NCI-H460 (cell line): Measurements from ENCODE around the gene PDLIM3. TPM values are rescaled to one million over a fixed set of nuclear protein-coding genes. Genes with fewer than 3 reads are reported as not detected.
"Not testable (repeated sequence)": the region's sequence is repeated elsewhere in the genome, so short reads cannot be mapped to it uniquely, and the experiment has no call there.

Experiments
- DNase-seq: peaks from one replicate; pipeline ENCODE4 v3.0.0-alpha.2; 2016; ENCODE audit warnings: low read depth; ENCODE audit errors: extremely low read depth
- total RNA-seq: library from RNA; depleted of rRNA; stranded (reverse); fragments of >200 nt; shearing (Covaris generic); gene quantifications from 2 replicates; pipeline ENCODE4 v1.2.3, GENCODE V29; 2014

The PDLIM3 gene
- total RNA-seq, 1 experiment from 2014 or later, result 7.8 TPM

- no peak for DNase-seq
Observed at GRCh38 chr4:185523862-185524261, 11.4 kb downstream of the PDLIM3 start.

DNA sequence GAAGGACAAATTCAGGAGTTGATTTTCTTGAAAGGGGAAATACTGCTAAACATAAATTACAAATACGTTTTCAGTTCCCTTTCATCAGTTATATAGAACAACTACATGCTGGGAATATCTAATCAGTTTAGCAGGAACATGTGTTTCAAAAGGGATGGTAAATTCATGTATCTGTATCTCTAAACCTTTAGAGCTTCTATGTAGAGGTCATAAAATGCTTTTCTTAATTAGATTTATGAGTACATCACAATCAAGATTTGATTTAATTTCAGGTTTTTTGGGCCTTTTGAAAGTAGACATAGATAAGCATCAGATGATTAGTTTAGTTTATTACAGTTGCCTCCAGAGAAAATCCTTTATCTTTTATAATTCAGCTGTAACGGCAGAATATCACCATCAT, 12.9 kb downstream of the PDLIM3 start:
- DNase-seq, result no peak

GRCh38 chr4:185520119-185520518, 15.2 kb downstream of the PDLIM3 start:
- no peak for DNase-seq

GRCh38 chr4:185518494-185518893, 16.8 kb downstream of the PDLIM3 start:
- DNase-seq, result no peak

DNA sequence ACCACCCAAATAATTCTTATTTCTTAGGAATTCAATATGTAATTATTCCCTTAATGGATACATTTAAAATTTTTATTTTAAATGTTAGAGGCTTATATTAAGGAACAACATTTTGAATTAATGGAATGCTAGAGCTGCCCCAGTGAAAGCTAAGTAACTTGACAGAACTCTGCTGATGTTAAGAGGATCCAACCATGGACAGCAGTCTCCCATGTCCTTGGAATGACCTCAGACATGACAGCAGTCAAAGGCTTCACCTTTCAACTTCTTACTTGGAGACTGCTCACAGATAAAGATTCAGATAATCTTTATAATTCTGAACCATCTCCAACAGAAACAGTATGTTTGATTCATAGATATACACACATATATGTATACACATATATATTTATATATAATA, 17.2 kb downstream of the PDLIM3 start:
- DNase-seq, result no peak

DNA sequence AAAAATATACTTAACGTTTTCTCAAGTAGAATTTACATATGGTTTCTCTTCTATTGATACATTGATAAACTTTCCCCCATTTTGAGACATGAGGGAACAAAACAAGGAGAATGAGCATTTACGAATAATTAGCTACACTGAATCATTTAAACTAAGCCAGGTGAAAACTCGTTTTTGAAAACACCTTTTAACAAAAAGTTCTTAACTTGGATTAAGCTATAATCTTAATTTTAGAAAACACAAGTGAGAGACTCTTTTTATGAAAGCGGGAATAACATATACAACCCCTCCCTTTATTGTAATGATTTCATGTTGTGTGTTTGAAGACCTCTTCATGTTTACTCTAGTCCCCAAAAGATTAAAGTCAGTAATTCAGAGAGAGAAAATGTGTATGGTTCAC, 20.1 kb downstream of the PDLIM3 start:
- DNase-seq, result no peak

GRCh38 chr4:185514182-185514697, 21.1 kb downstream of the PDLIM3 start:
- DNase-seq, result no peak

GRCh38 chr4:185513489-185514181, 21.7 kb downstream of the PDLIM3 start:
- DNase-seq, result peak; percentile 17

DNA sequence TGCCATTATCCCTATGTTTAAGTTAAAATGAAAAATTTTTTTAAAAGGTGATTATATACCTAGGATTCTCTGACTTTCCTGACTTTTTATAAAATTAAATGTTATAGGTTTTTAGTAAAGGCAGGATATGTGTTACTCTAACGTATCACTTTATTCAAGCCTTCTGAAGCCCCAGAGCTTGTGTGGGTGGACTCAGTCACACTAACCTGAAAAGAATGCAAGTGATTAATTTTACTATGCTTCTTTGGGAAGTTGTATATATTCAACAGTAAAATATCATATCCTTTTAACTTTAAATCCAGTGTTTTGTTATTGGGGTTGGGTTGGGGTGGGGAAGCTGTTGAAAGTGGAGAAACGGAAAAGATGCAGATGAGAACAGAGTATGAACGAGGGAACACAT, 22.8 kb downstream of the PDLIM3 start:
- no peak for DNase-seq

- not testable (repeated sequence) for DNase-seq
Observed at GRCh38 chr4:185511243-185511642, 24.1 kb downstream of the PDLIM3 start.

GRCh38 chr4:185510806-185511205, 24.5 kb downstream of the PDLIM3 start:
- no peak for DNase-seq

DNA sequence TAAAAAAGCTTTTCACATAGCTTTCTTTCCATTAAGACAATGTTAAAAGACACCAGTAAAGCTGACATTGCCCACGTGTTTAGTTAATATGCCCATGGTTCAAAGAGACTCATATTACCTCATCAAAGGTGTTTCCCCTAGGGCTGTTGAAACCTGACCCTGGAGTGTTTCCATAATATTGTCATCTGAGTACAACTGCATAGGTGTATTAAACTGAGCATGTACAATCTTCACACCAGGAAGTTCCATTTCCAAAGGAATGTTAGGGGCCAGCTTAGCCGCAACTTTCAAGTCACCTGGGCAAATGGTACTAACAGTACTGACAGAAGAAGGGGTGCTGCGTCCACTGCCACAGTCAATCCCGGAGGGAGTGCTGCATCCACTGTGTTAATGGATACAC, 27.1 kb downstream of the PDLIM3 start:
- DNase-seq, result no peak

GRCh38 chr4:185506422-185506821, 28.9 kb downstream of the PDLIM3 start:
- no peak for DNase-seq

GRCh38 chr4:185504098-185505047, 30.9 kb downstream of the PDLIM3 start:
- DNase-seq, result peak; percentile 39

DNA sequence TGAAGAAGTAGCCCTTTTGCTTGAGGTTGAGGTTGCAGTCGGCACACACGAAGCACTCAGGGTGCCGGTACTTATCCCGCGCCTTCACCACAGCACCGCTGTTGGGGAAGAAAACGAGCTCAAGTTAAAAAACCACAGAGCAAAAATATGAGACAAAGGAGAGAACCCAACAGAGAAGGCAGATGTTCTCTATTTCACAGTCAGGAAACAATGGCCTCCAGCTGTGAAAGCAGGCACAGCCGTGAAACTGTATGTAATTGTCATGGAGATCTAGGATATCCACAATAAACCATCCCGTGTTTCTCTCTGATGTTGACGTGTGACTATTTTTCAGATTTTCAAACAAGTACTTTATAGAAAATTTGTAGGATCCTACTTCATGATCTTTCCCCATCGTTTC, 32.9 kb downstream of the PDLIM3 start:
- no peak for DNase-seq

- DNase-seq, result no peak
Observed at GRCh38 chr4:185500576-185500975, 34.7 kb downstream of the PDLIM3 start.

DNA sequence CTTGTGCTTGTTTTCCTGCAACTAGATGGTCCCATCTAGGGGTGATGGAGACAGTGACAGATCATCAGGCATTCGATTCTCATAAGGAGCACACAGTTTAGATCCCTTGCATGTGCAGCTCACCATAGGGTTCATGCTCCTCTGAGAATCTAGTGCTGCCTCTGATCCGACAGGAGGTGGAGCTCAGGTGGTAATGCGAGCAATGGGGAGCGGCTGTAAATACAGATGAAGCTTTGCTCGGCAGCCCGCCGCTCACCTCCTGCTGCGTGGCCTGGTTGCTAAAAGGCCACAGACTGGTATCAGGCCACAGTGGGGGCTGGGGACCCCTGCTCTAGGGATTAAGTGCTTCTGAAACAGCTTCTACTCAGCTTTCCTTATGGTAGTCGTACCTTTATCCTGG, 35.3 kb downstream of the PDLIM3 start:
- no peak for DNase-seq

GRCh38 chr4:185488650-185489049, 46.7 kb downstream of the PDLIM3 start:
- DNase-seq, result no peak

GRCh38 chr4:185481401-185481800, 53.9 kb downstream of the PDLIM3 start:
- DNase-seq, result no peak

GRCh38 chr4:185480016-185480732, 55.1 kb downstream of the PDLIM3 start:
- no peak for DNase-seq

GRCh38 chr4:185479507-185479971, 55.8 kb downstream of the PDLIM3 start:
- DNase-seq, result no peak
